Fibroblast of skin of right biceps (primary cell): ENCODE results near the gene GALNT12.

Source experiments
- DNase-seq: peaks from one replicate; pipeline ENCODE4 v3.0.0-alpha.2; 2013

GALNT12 gene

DNA sequence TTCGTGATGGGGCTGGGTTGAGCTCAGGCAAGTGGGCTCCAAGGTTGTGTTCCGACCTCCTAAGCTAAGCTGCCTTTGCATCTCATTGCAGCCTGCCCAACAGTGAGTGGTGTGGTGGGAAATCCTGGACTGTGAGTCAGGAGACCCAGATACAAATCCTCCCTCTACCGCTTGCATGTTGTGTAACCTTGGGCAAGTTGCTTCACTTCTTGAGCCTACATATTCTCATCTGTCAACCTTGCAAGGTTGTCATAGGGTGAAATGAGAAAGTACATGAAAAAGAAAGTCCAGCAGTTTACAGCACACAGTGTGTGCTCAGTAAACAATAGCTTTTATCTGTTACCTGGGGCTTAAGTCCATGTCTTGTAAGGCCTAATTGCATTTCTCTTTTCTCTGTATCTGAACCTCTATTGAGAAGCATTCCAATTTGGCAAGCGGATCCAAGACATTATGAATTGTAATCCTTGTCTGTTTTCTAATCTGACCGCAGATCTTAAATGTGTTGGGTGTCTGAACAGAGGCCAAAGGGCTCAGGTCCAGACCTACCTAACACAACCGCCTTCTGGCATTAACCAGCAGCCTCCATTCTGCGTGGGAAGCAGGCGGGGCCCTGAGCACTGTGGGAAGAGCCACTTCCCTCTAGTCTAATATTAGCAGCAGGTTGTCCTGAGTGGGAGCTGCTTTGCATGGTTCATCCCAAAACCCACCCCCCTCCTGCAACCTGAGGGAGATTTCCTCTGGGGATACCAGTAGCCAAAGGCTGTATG is 1.8 kb upstream of the GALNT12 start:
- peak; percentile 52 for DNase-seq

DNA sequence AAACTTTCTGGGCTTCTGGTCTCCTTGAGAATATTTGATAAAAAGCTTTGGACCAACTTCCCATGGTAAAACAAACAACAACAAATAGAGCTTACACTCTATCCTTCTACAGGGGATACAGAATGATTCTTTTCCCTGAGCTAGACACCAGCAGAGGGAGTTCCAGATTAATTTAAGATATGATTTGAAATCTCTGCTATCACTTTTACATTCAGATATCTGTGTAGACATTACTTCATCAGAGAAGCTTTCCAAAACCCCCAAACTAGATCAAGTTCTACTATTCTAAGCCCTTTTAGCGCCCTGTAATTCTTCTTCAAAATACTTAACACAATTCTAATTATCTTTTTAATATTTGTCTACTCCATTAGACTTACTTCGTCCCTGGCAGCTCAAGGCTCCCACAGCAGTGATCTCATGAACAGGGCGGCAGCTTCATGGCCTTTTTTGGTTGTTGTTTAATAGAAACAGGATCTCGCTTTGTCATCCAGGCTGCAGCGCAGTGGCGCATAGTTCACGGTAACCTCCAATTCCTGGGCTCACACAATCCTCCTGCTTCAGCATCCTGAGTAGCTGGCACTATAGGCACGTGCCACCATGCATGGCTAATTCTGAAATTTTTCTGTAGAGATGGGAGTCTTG is 955 bp upstream of the GALNT12 start:
- DNase-seq, result no peak

DNA sequence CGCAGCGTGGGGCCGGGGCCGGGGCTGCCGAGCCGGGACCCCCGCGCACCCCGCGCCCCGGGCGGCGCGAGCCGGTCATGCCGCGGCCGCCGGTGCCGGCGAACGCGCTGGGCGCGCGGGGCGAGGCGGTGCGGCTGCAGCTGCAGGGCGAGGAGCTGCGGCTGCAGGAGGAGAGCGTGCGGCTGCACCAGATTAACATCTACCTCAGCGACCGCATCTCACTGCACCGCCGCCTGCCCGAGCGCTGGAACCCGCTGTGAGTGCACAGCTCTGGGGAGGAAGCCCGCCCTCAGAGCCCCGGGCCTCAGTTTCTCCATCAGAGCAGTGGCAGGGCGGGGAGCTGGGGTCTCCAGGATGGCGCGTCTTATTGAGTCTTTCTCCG is 335 bp downstream of the GALNT12 start:
- no peak for DNase-seq

DNA sequence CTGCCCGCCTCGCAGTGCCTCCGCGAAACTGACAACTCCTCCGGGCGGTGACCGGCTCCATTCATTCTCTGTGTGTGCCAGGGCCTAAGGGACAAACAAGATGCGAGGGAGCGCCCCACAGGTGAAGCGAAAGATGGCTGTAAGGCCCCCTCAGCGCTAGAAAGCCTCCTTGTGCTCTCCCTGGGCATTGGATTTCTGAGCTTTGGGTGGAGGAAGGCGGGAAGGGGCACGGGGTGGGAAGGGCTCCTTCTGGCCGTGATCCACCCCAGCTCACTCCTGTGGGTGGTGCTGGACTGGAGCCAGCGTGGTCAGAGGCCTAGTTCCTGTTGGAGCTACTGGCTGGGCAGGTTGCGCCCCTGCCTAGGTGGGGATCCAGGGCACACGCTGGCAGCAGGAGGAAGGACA is 943 bp downstream of the GALNT12 start:
- no peak for DNase-seq

DNA sequence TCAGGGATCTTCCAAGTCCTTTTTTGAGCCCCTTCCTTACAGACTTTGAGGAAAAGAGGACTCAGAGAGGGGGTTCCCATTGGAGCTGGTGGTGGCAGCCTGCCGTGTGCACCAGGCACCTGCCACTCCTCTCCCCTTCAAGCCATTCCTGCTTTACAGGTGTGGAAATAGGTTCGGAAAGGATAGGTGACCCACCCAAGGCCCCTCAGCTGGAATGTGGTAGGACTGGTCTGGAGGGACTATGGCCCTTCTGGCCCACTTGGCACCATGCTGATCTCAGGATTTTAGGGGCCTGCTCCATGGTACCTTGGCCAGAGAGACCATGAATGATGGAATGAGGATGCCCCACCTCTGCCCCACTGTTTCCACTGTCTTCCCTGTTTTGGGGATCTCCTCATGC is 1.4 kb downstream of the GALNT12 start:
- no peak for DNase-seq

DNA sequence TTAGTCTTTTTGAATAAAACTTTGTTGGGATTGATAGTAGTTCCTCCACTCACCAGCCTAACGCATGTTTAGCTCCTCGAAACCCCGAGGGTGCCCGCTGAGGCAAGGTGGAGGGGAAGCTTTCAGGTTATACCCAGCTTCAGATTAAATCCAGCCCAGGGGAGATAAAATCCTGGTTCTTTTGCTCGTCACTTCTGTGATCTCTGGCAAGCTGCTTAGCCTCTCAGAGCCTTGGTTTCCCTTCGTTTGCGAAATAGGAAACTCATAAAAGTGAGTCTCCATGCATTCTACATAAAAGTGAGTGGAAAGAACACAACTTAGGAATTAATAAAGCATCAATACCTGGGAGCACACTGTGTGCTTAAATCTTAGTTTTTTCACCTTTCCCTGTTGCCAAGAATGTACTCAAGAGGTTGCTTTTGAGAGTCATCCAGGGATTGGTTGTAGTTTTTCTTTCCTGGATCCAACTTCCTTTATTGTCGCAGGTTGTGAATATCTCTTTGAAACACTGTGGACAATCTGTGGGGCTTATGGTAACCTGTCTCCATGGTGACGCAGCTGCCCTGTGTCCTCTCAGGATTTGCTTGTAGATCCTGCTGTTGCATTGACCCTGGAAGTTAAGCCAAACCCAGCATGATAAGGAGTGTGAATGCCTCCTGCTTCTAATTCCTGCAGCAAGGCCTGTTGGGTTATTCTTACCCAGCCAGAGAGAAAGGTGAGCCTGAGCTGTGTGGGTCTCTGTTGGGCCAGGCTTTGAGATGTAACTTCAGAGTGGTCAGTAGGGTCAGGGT is 2.0 kb downstream of the GALNT12 start:
- DNase-seq, result no peak

DNA sequence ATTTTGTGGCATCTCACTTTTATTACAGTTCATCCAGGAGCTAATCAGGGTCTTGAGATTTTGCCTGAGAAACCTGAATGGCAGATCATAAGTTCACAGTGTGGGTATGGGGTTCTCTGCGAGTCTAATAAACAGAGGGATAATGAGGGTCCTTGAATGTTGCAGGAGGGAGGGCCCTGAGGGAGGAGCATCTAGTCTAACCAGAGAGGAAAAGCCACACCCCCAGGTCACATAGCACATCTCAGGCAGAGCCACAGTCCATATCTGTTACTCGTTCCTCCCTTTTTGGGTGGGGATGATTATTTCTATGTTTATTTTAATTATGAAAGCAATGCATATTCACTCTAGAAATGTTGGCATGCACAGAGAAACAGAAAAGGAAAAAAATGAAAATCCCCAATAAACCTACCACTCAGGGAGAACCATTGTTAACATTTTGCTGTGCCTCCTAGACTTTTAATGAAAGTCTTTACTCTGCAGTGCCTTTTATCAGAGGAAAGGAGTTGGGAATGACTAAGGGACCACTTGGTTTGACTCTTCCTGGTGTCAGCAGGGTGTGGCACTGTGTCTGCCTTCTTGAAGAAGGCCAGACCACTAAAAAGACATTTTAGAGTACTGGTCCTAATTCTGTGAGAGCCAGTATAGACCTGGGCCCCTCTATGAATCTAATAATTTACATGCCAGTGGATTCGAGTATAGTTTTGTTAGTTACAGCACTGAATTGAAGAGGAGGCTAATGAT is 2.8 kb downstream of the GALNT12 start:
- no peak for DNase-seq

DNA sequence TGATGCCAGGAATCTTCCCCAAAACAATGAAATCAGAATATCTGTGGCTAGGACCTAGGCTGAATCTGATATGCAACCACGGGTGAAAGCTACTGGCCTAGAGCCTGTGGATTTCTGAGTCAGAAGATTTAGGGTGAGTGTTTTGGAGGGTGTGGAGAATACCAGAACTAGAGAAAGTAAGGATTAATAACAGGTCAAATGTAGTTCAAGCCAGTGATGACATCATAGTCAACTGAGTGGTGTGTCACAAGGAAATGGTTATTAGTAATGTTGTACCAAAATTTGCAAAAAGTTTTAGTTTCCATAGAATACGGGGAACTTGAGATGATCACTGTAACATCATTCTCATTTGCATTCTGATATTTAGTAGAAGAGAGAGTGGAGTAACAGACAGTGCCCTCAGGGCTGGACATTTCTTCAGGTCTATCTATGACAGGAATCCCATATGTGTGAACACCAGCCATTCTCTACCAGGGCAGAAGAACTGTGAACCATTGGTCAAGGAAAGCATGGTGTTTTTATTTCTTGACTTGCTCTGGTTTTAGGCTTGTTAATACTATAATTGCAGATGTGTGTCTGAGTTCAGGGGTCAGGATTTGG is 3.7 kb downstream of the GALNT12 start:
- DNase-seq, result peak; percentile 88

DNA sequence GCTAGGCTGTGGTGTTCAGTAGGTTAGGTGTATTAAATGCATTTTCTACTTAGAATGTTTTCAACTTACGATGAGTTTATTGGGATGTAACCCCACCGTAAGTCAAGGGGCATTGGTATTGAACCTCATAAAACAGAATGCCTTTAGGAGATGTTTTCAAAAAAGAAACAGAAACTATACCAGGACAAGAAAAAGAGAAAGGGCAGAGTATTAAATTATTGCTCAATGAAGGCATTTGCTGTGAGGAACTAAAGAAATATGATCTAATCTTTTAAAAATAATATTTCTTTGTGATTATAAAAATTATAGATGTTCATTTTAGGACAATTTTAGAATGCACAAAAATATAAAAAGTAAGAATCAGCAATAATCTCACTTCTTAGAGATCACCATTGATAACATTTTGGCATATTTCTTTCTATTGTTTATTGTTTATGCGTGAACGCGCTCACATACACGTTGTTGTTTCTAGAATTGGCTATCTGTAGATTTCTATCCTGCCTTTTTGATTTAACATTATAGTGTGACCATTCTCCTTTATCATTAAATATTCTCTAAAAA is 8.0 kb downstream of the GALNT12 start:
- DNase-seq, result no peak

DNA sequence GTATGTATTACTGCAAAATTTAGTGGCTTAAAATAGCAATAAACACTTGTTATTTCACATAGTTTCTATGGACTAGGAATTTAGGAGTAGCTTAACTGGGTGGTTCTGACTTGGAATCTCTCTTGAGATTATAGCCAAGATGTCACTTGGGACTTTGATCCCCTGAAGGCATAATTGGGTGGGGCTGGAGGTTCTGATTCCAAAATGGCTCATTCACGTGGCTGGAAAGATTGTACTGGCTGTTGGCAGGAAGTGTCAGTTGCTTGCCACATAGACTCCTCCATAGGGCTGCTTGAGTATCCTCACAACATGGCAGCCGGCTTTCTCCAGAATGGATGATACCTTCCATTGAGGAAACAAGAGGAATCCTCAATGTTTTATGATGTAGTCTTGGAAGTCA is 11.3 kb downstream of the GALNT12 start:
- no peak for DNase-seq

DNA sequence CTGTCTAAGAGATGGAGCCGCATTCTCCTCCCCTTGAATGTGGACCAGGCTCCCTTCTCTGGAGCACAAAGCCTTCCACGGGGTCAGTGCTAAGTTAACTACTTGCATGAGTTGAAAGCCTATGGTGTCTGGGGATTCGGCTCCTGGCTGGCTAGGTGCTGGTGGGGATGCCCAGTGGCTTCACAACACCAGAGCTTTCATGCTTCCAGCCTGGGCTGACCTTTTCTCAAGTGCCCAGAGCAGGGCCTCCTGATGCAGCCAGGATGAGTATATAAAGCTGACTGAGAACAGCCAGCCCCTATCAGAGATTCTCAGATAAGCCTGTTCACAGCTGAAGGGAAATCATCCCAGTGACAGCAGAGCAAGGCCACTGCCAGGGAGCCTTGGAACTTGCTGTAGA is 11.8 kb downstream of the GALNT12 start:
- DNase-seq, result no peak

DNA sequence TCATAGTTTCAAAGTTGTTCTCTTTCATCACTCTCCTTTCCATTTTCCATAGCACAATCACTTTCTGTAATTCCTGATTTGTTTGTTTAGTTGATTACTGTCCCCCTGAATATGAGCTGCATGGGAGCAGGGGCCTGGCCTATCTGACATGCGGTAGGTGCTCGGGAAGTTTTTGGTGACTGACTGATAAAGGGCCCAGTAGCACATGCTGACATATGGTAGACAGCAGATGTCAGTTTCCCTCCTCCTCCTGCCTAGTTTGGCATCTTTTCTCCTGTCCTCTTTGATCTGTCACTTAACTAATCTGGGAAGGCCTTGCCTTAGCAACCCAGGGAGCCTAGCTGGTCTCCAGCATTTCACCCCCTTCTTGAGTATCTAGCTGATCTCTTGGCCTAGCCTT is 14.4 kb downstream of the GALNT12 start:
- DNase-seq, result no peak

DNA sequence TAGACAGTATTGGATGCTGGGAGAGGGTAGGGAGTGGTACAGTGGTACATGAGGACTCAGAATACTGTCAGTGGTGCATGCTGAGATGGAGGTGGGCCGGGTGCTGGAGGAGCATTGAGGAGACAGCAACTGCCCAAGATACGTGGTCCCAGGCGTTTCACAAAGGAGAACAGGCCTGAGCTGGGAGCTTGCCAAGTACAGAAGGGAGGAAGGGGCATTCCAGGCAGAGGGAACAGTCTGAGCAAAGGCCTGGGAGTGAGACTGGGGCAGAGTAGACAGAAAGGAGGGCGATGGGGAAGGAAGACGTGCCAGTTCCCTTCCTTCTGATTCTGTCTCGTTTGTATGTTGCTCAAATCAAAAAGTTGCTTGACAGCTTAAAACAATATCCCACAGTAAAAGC is 15.2 kb downstream of the GALNT12 start:
- no peak for DNase-seq

DNA sequence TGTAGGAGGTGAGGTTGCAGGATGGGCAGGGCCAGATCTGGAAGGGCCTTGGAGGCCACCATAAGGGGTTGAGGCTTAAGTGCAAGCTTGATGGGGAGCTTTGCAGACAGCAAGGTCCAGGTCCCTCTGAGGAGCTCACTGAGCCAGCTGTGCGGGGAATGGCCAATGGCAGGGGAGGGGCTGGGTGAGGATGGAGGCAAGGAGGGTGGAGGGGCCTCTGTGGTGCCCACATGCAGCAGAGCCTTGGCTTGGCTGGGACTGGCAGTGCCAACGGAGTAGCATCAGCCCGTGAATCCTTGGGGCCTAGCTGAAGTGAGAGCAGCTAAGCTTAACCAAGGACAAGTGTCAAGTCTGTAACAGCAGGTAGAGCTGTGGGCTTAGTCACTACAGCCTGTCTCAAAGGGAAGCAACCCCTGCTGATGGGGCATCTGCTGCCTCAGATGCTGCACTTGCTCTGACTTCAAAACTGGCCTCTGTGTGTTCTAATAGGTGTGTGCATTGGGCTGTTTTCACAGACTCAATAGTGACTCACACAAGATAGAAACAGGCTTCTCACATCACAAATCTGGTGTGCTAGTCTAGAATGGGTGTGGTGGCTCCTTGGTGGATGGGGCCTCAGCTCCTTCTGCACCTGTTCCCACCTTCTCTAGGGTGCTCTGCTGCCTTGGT is 16.3 kb downstream of the GALNT12 start:
- no peak for DNase-seq

DNA sequence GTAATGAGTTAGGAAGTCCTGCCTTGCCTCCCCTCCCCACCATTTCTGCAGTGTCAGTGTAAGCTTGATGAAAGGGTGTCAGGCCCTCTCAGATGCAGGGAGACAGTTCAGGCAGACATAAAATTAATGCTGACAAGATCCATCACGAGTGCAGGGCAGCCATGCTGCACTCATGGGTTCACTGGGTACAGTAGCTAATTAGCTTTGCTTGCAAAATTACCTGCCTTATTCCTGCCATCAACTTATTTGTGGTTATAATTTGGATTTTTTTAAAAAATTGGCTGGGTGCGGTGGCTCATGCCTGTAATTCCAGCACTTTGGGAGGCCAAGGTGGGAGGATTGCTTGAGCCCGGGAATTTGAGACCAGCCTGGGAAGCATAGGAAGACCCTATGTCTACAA is 17.9 kb downstream of the GALNT12 start:
- no peak for DNase-seq

DNA sequence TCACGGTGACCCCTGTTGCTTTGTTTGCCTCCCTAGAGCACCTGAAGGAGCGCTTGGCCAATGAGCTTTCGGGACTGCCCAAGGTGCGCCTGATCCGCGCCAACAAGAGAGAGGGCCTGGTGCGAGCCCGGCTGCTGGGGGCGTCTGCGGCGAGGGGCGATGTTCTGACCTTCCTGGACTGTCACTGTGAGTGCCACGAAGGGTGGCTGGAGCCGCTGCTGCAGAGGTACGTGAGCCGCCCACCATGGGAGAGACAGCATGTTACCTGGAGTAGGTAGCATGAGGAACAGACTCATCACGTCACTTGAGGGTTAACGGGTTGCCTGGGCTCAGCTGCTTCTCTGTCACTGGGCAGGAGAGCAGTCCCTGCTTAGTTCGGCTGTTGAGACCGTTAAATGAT is 19.2 kb downstream of the GALNT12 start:
- no peak for DNase-seq

DNA sequence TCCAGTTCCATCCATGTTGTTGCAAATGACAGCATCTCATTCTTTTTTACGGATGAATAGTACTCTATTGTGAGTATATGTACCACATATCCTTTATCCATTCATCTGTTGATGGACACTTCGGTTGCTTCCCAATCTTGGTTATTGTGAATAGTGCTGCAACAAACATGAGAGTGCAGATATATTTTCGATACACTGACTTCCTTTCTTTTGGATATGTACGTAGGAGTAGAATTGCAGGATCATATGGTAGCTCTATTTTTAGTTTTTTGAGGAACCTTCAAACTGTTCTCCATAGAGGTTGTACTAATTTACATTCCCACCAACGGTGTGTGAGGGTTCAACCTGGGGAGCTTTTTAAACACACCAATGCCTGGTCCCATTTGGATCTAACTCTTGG is 22.3 kb downstream of the GALNT12 start:
- DNase-seq, result no peak

DNA sequence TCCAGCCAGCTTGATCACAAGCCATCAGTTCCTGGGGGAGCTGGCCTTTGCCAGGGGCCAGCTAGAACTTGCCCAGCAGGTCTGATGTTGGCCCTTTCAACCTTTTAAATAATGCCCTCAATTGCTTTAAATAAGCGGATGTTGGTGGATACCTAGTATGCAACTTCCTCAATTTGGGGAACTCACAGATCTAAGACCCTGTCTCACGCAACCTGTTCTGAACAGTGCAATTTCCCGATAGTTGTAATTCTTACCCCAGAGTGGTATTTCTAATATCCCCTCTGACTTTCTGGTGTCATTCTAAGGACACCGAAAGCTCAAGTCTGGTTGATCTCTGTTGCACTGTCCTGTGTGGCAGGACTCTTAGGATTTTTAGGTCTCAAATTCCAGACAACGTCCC is 23.1 kb downstream of the GALNT12 start:
- no peak for DNase-seq

DNA sequence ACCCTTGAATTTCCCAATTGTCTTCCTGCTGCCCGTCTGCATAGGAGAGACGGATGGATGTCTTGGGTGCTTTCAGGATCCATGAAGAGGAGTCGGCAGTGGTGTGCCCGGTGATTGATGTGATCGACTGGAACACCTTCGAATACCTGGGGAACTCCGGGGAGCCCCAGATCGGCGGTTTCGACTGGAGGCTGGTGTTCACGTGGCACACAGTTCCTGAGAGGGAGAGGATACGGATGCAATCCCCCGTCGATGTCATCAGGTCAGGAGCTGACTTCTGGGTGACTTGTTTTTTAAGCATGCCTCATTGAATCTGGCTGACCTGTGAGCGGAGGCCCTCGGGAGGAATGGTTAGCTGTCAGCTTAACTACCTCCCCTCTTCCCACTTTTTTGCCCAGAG is 24.2 kb downstream of the GALNT12 start:
- DNase-seq, result no peak

DNA sequence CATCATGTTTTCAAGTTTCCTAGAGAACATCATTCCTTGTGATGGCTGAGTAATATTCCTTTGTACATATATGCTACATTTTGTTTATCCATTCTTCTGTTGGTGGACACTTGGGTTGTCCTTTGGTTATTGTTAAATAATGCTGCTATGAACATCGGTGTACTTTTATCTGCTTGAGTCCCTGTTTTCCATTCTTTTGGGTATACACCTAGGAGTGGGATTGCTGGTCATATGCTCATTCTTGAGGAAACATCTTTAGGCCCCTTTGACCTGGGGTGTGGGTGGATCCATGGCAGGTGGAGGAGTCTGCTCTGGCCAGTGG is 25.3 kb downstream of the GALNT12 start:
- no peak for DNase-seq

DNA sequence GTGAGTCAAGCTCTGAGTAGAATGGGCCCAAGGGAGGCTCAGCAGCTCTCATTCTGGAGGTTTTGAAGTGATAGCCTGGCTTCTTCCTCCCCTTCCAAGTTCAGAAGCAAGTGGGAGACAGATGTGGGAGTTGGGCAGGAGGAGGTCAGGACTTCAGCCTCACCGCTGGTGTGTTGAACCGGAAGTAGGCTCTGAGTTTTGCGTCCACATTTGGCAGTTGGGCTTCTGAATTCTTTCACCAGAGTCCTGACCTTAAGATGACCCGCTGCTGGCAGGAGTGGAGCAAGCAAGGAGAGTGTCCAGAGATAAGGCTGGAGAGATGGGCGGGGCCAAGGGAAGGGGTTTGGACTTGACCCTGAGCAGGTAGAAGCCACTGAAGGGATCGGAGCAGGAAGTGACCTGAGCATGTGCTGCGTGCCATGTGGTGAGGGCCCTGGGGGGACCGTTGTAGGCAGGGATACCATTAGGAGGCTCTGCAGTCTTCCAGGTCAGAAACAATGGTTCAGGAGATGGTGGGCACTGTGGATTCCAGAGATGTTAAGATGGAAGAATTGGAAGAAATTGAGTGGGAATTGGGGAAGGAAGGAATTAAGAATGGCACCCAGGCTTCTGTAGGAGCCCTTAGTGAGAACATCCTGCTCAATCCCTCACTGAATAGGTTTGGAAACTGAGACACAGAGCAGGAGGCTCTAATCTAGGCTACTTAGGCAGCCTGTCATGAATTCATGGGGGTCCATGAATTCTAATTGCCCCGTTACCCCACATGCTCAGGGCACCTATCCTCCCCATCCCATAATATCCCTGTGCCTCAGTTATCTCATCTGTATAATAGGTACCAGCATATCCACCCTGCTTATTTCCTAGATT is 25.9 kb downstream of the GALNT12 start:
- DNase-seq, result no peak
